Body of pancreas (tissue), 4 donors: ENCODE measurements around the gene HSD3B7. TPM values are rescaled to one million over a fixed set of nuclear protein-coding genes. Genes with fewer than 3 reads are reported as not detected.

ENCODE experiments used
- ATAC-seq: fragments of 150-250 bp; one replicate; pipeline ENCODE4 v1.9.1; 2016
- DNase-seq, 4 donors: peaks; one replicate each; pipeline ENCODE4 v3.0.0-alpha.2; 2019
- H3K27ac ChIP-seq, 4 donors: fragments of 200-600 bp; sonication (generic); 1 replicate in 3 of 4; 2 replicates in 1 of 4; pipeline versions ENCODE4 v1.5.1 to v1.6.1; 2016 to 2019; ENCODE audit warnings: mild to moderate bottlenecking in 1 of 4, mixed read lengths in 1 of 4, moderate library complexity in 1 of 4
- H3K27me3 ChIP-seq, 2 donors: fragments of 200-600 bp; sonication (generic); one replicate each; pipeline ENCODE4 v1.6.0; 2016; ENCODE audit warnings: mild to moderate bottlenecking in 1 of 2
- H3K36me3 ChIP-seq, 2 donors: fragments of 200-600 bp; sonication (generic); replicated peaks in 1 of 2; 2 replicates each; pipeline ENCODE4 v1.5.1; 2016; ENCODE audit warnings: low read depth in 2 of 2; ENCODE audit not compliant: insufficient read depth in 1 of 2
- H3K4me1 ChIP-seq: fragments of 200-600 bp; sonication (generic); one replicate; pipeline ENCODE4 v1.6.0; 2016
- H3K4me3 ChIP-seq, 2 donors: fragments of 200-600 bp; sonication (generic); 1 replicate in 1 of 2; 2 replicates in 1 of 2; pipeline ENCODE4 v1.5.1; 2016 to 2019
- H3K9me3 ChIP-seq, 3 donors: fragments of 200-600 bp; sonication (generic); 1 replicate in 2 of 3; 2 replicates in 1 of 3; pipeline ENCODE4 v1.5.1; 2016
- CTCF ChIP-seq, 7 experiments: fragments of 450-650 bp in 4 of 7; fragments of 200-600 bp in 3 of 7; sonication (generic) in 3 of 7; IDR thresholded peaks; one replicate each; pipeline ENCODE4 v1.5.1; 2016 to 2019; ENCODE audit warnings: antibody characterized with exemption in 7 of 7
- POLR2A ChIP-seq, 3 donors: fragments of 450-650 bp; IDR thresholded peaks; one replicate each; pipeline ENCODE4 v1.6.1; 2016; ENCODE audit warnings: antibody characterized with exemption in 3 of 3, mild to moderate bottlenecking in 2 of 3
- WGBS, 2 donors: methylation state at CpG; one replicate each; pipeline ENCODE4 v1.1.5; 2017; 5-methylcytosine and 5-hydroxymethylcytosine counted together
- intact Hi-C: fragments of 100-400 bp; cut with DNase I; formaldehyde crosslinking; loops from one replicate; pipeline ENCODE4 v1.15.1; 2023
- total RNA-seq, 2 donors: library from RNA; depleted of rRNA; stranded (reverse); fragments of >200 nt; gene quantifications; one replicate each; pipeline ENCODE4 v1.1.0, GENCODE V29; 2016

HSD3B7 gene
- total RNA-seq, 2 donors from 2014 or later, result 20.5 to 21.4 TPM

- intact Hi-C loops, result no loop called here
- 67 to 81% methylated on average over 26 to 28 of the region's 29 CpGs for WGBS, 2 donors
- H3K27ac ChIP-seq, result no peak overlapping the region
- DNase-seq (no peak), ATAC-seq (no peak)
- H3K4me1 ChIP-seq, result peaks cover 17% of the 10 kb centered on the region
- no peaks in the 10 kb centered on the region for H3K9me3 ChIP-seq
- H3K36me3 ChIP-seq, result peaks cover 0 to 2% of the 10 kb centered on the region in 2 donors
- no peak overlapping the region for H3K4me3 ChIP-seq
- H3K27me3 ChIP-seq, result no peaks in the 10 kb centered on the region
- TF ChIP-seq POLR2A (IDR thresholded peaks at IDR 0.05) (no peak), CTCF (IDR thresholded peaks at IDR 0.05) (no peak)
Observed at GRCh38 chr16:30992931-30993816, 8.2 kb downstream of the HSD3B7 start.

- Histone ChIP-seq H3K27me3 (no peaks in the 10 kb centered on the region), H3K9me3 (no peaks in the 10 kb centered on the region), H3K4me3 (no peak overlapping the region), H3K36me3 (no peaks in the 10 kb centered on the region), H3K4me1 (peaks cover 27% of the 10 kb centered on the region), H3K27ac (peak overlapping the region in 1 of 4 donors; percentile 81)
- DNase-seq, result no peak
- no peak for TF ChIP-seq CTCF (IDR thresholded peaks at IDR 0.05)
- TF ChIP-seq POLR2A (IDR thresholded peaks at IDR 0.05), result no peak
- no peak for ATAC-seq
- intact Hi-C loops, result no loop called here
- 81 to 82% methylated on average over 11 of the region's 11 CpGs for WGBS, 2 donors
Observed at GRCh38 chr16:30995927-30996323, 10.9 kb downstream of the HSD3B7 start.

GRCh38 chr16:30996324-30996984 lies 11.4 kb downstream of the HSD3B7 start:
- intact Hi-C loops, result no loop called here
- Histone ChIP-seq H3K4me3 (no peak overlapping the region), H3K36me3 (no peaks in the 10 kb centered on the region), H3K9me3 (no peaks in the 10 kb centered on the region), H3K27me3 (no peaks in the 10 kb centered on the region), H3K4me1 (peaks cover 27% of the 10 kb centered on the region), H3K27ac (peak overlapping the region in 3 of 4 donors; percentile 3 to 81 (median 67))
- peak in 1 of 4 donors; percentile 31 for DNase-seq
- ATAC-seq, result peak; percentile 19
- 19 to 34% methylated on average over 11 to 23 of the region's 23 CpGs for WGBS, 2 donors
- TF ChIP-seq CTCF (IDR thresholded peaks at IDR 0.05), result no peak
- TF ChIP-seq POLR2A (IDR thresholded peaks at IDR 0.05), result no peak

- DNase-seq, result peak; percentile 79 to 86 (median 82)
- 3% methylated on average over 19 to 36 of the region's 60 CpGs for WGBS, 2 donors
- peak overlapping the region in 1 of 2 donors; percentile 18 for H3K4me3 ChIP-seq
Observed at GRCh38 chr16:30996985-30997724, 12.1 kb downstream of the HSD3B7 start.

More at GRCh38 chr16:30996985-30997724, 12.1 kb downstream of the HSD3B7 start:
- Histone ChIP-seq H3K27ac (peak overlapping the region in 3 of 4 donors; percentile 3 to 81 (median 67)), H3K4me1 (peaks cover 33% of the 10 kb centered on the region), H3K9me3 (no peaks in the 10 kb centered on the region), H3K27me3 (no peaks in the 10 kb centered on the region), H3K36me3 (no peaks in the 10 kb centered on the region)
- TF ChIP-seq CTCF (IDR thresholded peaks at IDR 0.05) (no peak), POLR2A (IDR thresholded peaks at IDR 0.05) (peak; percentile 24 to 74 (median 60))
- peak; percentile 90 for ATAC-seq
- intact Hi-C loops, result no loop called here
